Measurements from ENCODE around the gene NUDT3.
"Not testable (repeated sequence)": the region's sequence is repeated elsewhere in the genome, so short reads cannot be mapped to it uniquely, and the experiment has no call there.

Gene NUDT3

GRCh38 chr6:34340906-34341480 lies 51.5 kb downstream of the NUDT3 start:
- no peak for DNase-seq

GRCh38 chr6:34340394-34340793 lies 52.1 kb downstream of the NUDT3 start:
- no peak for DNase-seq

GRCh38 chr6:34339971-34340370 lies 52.5 kb downstream of the NUDT3 start:
- DNase-seq, result no peak

GRCh38 chr6:34339432-34339831 lies 53.0 kb downstream of the NUDT3 start:
- no peak for DNase-seq

- no peak for DNase-seq
Observed at GRCh38 chr6:34338811-34339210, 53.7 kb downstream of the NUDT3 start.

- no peak for DNase-seq
Observed at GRCh38 chr6:34338377-34338776, 54.1 kb downstream of the NUDT3 start.

- DNase-seq, result no peak
Observed at GRCh38 chr6:34334796-34335416, 57.6 kb downstream of the NUDT3 start.

GRCh38 chr6:34333858-34334257 lies 58.6 kb downstream of the NUDT3 start:
- no peak for DNase-seq

GRCh38 chr6:34332251-34333198 lies 59.9 kb downstream of the NUDT3 start:
- no peak for DNase-seq

GRCh38 chr6:34331371-34332050 lies 61.0 kb downstream of the NUDT3 start:
- DNase-seq, result no peak

GRCh38 chr6:34329814-34330213 lies 62.7 kb downstream of the NUDT3 start:
- DNase-seq, result not testable (repeated sequence)

GRCh38 chr6:34328969-34329368 lies 63.5 kb downstream of the NUDT3 start:
- DNase-seq, result no peak

GRCh38 chr6:34327313-34328205 lies 64.9 kb downstream of the NUDT3 start:
- DNase-seq, result not testable (repeated sequence)

- DNase-seq, result no peak
Observed at GRCh38 chr6:34325633-34326032, 66.8 kb downstream of the NUDT3 start.

- DNase-seq, result no peak
Observed at GRCh38 chr6:34324738-34325444, 67.6 kb downstream of the NUDT3 start.

- DNase-seq, result not testable (repeated sequence)
Observed at GRCh38 chr6:34324221-34324620, 68.2 kb downstream of the NUDT3 start.

- no peak for DNase-seq
Observed at GRCh38 chr6:34323300-34323699, 69.2 kb downstream of the NUDT3 start.

GRCh38 chr6:34322732-34323131 lies 69.7 kb downstream of the NUDT3 start:
- DNase-seq, result no peak

GRCh38 chr6:34321821-34322220 lies 70.6 kb downstream of the NUDT3 start:
- DNase-seq, result no peak

GRCh38 chr6:34319471-34319885 lies 73.0 kb downstream of the NUDT3 start:
- no peak for DNase-seq

All from NCI-H2081 treated with DMSO at 0.1 percent for 48 hours (cell line).